HG03159 (cell line): ENCODE results near the gene ABCA13.

Experiments
- ATAC-seq: cut with Tn5 transposase; IDR thresholded peaks from one replicate; pipeline ENCODE4 v1.9.1; 2021; ENCODE audit warnings: mild to moderate bottlenecking, moderate library complexity; ENCODE audit not compliant: unreplicated experiment

ABCA13 gene

GRCh38 chr7:48295296-48295971 lies 124.2 kb downstream of the ABCA13 start:
- ATAC-seq: no peak

GRCh38 chr7:48296966-48297365 lies 125.7 kb downstream of the ABCA13 start:
- no peak for ATAC-seq

DNA sequence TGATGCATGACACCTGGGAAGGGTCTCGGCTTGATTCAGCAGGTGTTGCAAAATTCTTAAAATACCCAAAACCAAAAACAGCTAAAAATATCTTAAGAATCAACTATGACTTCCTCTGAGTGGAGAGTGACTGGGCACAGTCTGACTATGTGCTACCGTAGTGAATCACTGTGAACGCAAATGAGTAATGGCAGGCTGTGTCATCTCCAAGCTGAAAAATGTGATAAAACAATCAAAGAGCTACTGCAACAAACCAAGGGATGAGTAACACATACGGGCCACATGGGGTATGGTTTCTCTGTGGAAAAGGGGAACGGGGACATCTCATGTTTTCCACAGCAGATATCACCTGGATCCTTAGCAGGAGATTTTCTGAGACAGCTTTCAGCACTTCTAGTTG lies 127.5 kb downstream of the ABCA13 start:
- peak; percentile 74 for ATAC-seq

DNA sequence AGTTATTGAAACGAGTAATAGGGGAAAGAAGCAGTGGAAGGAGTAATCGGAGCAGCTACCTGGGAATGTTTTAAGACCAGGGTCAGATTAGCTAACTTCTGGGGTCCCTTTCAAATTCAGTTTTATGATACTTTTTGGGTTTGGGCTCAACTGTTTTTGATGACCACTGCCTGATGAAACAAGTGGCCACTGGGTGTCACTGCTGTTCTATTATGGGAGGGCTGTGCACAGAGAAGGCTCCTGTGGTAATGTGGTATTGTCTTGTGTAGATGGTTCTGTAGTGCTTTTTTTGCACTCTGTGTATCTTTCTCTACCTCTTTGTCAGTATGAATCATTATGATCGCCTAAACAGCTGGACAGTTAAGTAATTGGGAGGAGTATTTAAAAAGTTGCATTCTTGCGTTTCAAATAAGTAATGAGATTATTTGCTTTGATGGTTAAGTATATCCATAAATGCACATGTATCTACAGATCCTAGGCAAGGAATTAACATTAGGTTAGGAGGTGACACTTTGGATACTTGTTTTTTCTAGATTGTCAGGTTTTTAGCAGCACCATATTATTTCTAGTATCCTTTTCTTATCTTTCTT lies 128.4 kb downstream of the ABCA13 start:
- ATAC-seq: peak; percentile 87

DNA sequence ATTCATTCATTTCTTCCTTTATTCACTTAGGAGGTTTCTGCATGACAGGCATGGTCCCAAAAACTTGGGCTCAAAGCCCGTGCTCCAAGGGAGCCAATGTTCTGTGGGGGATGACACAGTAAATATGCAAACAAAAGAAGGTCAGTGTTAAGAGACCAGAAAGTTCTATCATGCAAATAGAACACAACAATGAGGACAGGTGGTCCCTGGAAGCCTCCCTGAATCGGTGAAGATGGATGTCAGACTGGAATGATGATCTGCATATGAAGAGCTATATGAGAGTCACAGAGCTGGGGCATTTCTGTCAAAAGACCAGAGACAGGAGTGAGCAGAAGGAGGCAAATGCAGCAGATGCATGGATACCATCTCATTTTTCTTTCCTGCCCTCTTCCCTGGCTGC lies 129.0 kb downstream of the ABCA13 start:
- ATAC-seq: no peak

DNA sequence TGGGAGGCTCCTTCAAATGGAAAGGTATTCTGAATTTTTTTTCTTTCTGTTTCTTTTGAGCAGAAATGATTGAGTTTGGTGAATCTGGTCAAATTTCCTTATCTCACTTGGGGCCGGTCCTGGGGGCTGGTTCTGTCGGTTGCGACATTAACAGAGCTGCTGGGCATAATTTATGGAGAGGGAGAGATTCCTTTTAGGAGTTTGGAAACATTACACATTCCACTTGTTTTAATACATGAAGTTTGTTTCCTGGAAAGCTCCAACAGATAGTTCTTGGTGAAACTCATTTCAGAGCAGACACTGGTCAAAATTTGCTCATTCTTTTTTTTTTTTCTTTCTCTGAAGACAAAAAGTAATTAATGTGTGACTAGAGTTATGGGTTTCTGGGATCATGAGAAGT lies 129.9 kb downstream of the ABCA13 start:
- ATAC-seq: no peak

- no peak for ATAC-seq
Measured at GRCh38 chr7:48304641-48305040, 133.4 kb downstream of the ABCA13 start.

- no peak for ATAC-seq
Measured at GRCh38 chr7:48305661-48306060, 134.4 kb downstream of the ABCA13 start.

DNA sequence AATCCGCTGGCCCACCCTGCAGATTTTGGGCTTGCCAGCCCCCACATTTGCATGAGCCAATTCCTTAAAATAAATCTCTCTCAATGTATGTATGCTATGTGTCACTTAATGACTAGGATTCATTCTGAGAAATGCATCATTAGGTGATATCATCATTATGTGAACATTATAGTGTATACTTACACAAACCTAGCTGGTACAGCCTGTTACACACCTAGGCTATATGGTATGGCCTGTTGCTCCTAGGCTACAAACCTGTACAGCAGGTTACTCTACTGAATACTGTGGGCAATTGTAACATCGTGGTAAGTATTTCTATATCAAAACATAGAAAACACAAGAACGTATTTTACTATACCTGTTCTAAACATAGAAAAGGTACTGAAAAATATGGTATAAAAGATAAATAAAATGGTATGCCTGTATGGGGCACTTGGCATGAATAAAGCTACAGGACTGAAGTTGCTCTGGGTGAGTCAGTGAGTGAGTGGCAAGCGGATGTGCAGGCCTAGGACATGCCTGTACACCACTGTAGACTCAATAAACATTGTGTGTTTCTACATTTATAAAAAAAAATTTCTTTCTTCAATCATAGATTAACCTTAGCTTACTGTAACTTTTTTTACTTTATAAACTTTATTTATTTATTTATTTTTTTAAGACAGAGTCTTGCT lies 135.9 kb downstream of the ABCA13 start:
- no peak for ATAC-seq

- no peak for ATAC-seq
Measured at GRCh38 chr7:48309720-48310119, 138.5 kb downstream of the ABCA13 start.

DNA sequence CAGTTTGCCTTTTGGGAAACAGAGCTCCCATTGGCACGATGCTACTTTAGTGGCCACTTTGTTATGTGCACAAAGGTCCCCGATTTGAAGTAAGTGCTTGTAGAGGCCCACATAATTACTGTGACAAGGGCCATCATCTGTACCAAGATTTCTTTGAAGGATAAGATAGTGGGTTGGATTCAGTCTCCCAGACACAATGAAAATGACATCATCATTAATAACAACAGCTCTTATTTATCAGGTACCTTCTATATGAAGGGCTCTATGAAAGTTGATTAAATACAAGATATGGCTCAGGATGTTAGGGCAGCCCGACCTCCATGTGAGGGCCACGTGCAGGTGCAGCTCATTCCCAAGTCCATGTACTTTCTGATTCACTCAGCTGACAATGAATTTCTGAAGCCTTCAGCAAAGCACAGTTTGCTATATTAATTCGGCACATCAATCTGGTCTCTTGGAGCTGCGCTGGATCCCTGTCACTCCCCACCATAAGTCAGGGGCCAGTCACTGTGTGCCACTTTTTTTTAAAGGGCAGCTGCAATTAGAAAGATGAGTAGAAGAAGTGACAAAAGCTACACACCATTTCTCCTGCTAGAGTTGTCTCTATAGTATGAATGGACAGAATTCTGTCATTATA lies 140.3 kb downstream of the ABCA13 start:
- no peak for ATAC-seq

- no peak for ATAC-seq
Measured at GRCh38 chr7:48312151-48312550, 140.9 kb downstream of the ABCA13 start.

- no peak for ATAC-seq
Measured at GRCh38 chr7:48316768-48317167, 145.5 kb downstream of the ABCA13 start.

GRCh38 chr7:48317360-48317759 lies 146.1 kb downstream of the ABCA13 start:
- ATAC-seq: no peak

GRCh38 chr7:48321319-48322010 lies 150.2 kb downstream of the ABCA13 start:
- ATAC-seq: no peak

- no peak for ATAC-seq
Measured at GRCh38 chr7:48337012-48337621, 165.9 kb downstream of the ABCA13 start.

- ATAC-seq: no peak
Measured at GRCh38 chr7:48337781-48338180, 166.5 kb downstream of the ABCA13 start.

GRCh38 chr7:48347230-48347825 lies 176.1 kb downstream of the ABCA13 start:
- ATAC-seq: no peak

DNA sequence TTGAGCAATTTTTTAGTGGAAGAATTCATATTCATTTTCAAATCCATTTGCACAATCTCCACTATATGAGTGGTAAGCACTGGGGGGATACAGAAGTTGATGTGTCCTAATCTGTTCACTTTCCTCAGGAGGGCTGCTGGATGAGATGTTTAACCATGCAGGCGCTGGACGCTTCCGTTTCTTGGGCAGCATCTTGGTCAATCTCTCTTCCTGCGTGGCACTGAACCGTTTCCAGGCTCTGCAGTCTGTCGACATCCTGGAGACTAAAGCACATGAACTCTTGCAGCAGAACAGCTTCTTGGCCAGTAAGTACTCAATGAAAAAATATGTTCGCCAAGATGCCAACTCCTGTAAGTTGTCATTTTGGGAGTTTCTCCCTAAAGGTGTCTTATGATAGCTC lies 179.3 kb downstream of the ABCA13 start:
- ATAC-seq: no peak

DNA sequence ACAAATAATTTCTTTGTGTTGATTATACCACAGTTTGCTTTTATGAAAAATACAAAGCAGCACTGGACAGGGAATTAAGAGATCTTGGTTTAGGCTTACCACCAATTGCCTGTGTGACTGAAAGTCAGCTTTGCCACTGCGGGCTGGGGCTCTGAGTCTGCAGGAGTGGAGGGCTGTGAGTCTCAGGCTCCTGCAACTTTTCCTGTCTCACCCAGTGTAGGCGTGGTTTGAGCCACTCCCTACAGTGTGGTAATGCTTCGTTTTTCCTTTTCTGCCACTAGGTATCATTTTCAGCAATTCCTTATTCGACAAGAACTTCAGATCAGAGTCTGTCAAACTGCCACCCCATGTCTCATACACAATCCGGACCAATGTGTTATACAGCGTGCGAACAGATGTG lies 180.6 kb downstream of the ABCA13 start:
- ATAC-seq: no peak
